Measurements from ENCODE around the gene ABHD13.
"Not testable (repeated sequence)": the region's sequence is repeated elsewhere in the genome, so short reads cannot be mapped to it uniquely, and the experiment has no call there.

The ABHD13 gene

GRCh38 chr13:108195146-108195545 is 23.0 kb upstream of the ABHD13 start:
- no peaks in the 10 kb centered on the region for H3K4me1 ChIP-seq (ENCODE audit: control insufficient read depth, insufficient read depth, low read length)
- WGBS, 2 experiments, result 77 to 92% methylated on average over 1 of the region's 1 CpG
- no peaks in the 10 kb centered on the region for H3K9me3 ChIP-seq (ENCODE audit: control insufficient read depth, low read length)
- no peak overlapping the region for H3K27ac ChIP-seq (ENCODE audit: insufficient read depth, low read depth, low read length, poor library complexity, severe bottlenecking)
- no peaks in the 10 kb centered on the region for H3K36me3 ChIP-seq (ENCODE audit: control insufficient read depth, insufficient read depth, low read length)
- H3K4me3 ChIP-seq (ENCODE audit: insufficient read depth, low read depth, low read length), result no peak overlapping the region
- H3K27me3 ChIP-seq (ENCODE audit: control insufficient read depth, insufficient read depth, low read length, poor library complexity, severe bottlenecking), result no peaks in the 10 kb centered on the region

DNA sequence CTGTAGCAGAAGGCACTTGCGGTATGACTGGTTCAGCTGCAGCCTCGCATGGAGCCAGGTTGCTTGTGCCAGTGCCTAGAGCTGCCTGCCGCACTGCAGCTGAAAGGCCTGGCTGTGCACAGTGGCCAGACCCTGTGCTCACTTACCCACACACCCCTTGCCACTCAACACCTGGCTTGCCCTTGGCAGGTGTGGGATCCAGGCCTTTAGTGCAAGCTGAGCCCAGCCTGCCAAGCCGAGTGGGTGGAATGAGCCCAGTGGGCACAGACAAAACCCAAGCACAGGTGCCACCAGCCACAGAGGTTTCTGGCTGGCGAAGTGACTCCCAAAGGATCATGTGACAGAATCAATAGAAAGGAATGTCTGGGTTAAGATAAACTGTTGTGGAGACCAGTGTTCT is 22.3 kb upstream of the ABHD13 start:
- H3K4me1 ChIP-seq (ENCODE audit: control insufficient read depth, insufficient read depth, low read length), result no peaks in the 10 kb centered on the region
- no peaks in the 10 kb centered on the region for H3K9me3 ChIP-seq (ENCODE audit: control insufficient read depth, low read length)
- WGBS, 2 experiments, result 84 to 85% methylated on average over 5 of the region's 5 CpGs
- H3K27ac ChIP-seq (ENCODE audit: insufficient read depth, low read depth, low read length, poor library complexity, severe bottlenecking), result no peak overlapping the region
- no peaks in the 10 kb centered on the region for H3K36me3 ChIP-seq (ENCODE audit: control insufficient read depth, insufficient read depth, low read length)
- no peak overlapping the region for H3K4me3 ChIP-seq (ENCODE audit: insufficient read depth, low read depth, low read length)
- H3K27me3 ChIP-seq (ENCODE audit: control insufficient read depth, insufficient read depth, low read length, poor library complexity, severe bottlenecking), result no peaks in the 10 kb centered on the region

- H3K4me1 ChIP-seq (ENCODE audit: control insufficient read depth, insufficient read depth, low read length), result no peaks in the 10 kb centered on the region
- H3K9me3 ChIP-seq (ENCODE audit: control insufficient read depth, low read length), result no peaks in the 10 kb centered on the region
- H3K4me3 ChIP-seq (ENCODE audit: insufficient read depth, low read depth, low read length), result no peak overlapping the region
- H3K36me3 ChIP-seq (ENCODE audit: control insufficient read depth, insufficient read depth, low read length), result no peaks in the 10 kb centered on the region
- H3K27me3 ChIP-seq (ENCODE audit: control insufficient read depth, insufficient read depth, low read length, poor library complexity, severe bottlenecking), result no peaks in the 10 kb centered on the region
- no peak overlapping the region for H3K27ac ChIP-seq (ENCODE audit: insufficient read depth, low read depth, low read length, poor library complexity, severe bottlenecking)
- WGBS, 2 experiments, result no CpG with 5 or more reads among the region's 1 CpG
Measured at GRCh38 chr13:108200781-108201398, 17.3 kb upstream of the ABHD13 start.

DNA sequence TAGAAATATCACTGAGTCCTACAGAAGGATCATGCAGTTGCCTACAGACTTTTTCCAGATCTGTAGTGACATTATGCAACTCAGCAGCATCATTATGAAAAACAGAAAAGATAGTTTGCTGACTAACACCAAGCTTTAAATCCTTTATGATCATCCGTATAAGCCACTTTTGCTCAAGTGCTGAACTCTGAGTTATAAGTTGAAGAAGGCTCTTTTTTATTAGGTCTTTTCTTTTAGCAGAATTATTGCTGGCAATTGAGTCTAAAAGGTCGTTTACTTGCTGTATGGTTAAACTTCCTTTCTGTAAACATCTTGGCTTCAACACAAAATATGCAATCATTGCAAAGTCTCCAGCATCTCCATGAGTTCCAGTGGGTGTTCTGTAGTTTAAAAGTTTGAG is 7.6 kb upstream of the ABHD13 start:
- 75 to 91% methylated on average over 2 of the region's 2 CpGs for WGBS, 2 experiments
- Histone ChIP-seq H3K27me3 (ENCODE audit: control insufficient read depth, insufficient read depth, low read length, poor library complexity, severe bottlenecking) (no peaks in the 10 kb centered on the region), H3K4me3 (ENCODE audit: insufficient read depth, low read depth, low read length) (no peak overlapping the region), H3K9me3 (ENCODE audit: control insufficient read depth, low read length) (no peaks in the 10 kb centered on the region), H3K36me3 (ENCODE audit: control insufficient read depth, insufficient read depth, low read length) (peaks cover 9% of the 10 kb centered on the region), H3K4me1 (ENCODE audit: control insufficient read depth, insufficient read depth, low read length) (peaks cover 6% of the 10 kb centered on the region), H3K27ac (ENCODE audit: insufficient read depth, low read depth, low read length, poor library complexity, severe bottlenecking) (no peak overlapping the region)

DNA sequence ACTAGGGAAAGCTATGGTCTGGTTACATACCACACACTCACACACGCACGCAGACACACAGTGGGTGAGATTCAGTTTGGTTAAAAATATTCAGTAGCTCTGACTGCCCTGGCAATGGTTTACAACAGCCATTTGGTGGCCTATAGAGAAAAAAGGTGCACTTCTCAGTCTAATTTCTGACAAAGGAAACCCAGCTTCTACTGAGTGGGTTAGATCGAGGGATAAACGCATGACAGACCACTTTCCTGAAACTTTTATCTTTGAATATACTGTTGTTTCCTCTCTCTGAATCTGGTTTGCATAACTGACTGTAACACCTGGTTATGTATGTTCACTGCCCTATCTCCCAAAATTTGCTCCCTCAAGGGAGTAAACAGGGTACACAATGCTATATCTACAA is 5.3 kb upstream of the ABHD13 start:
- no peak overlapping the region for H3K4me3 ChIP-seq (ENCODE audit: insufficient read depth, low read depth, low read length)
- H3K9me3 ChIP-seq (ENCODE audit: control insufficient read depth, low read length), result no peaks in the 10 kb centered on the region
- no peak overlapping the region for H3K27ac ChIP-seq (ENCODE audit: insufficient read depth, low read depth, low read length, poor library complexity, severe bottlenecking)
- 93 to 95% methylated on average over 4 of the region's 4 CpGs for WGBS, 2 experiments
- H3K27me3 ChIP-seq (ENCODE audit: control insufficient read depth, insufficient read depth, low read length, poor library complexity, severe bottlenecking), result no peaks in the 10 kb centered on the region
- H3K4me1 ChIP-seq (ENCODE audit: control insufficient read depth, insufficient read depth, low read length), result peaks cover 6% of the 10 kb centered on the region
- H3K36me3 ChIP-seq (ENCODE audit: control insufficient read depth, insufficient read depth, low read length), result peaks cover 9% of the 10 kb centered on the region

- WGBS, 2 experiments, result 74 to 83% methylated on average over 5 of the region's 5 CpGs
- Histone ChIP-seq H3K27me3 (ENCODE audit: control insufficient read depth, insufficient read depth, low read length, poor library complexity, severe bottlenecking) (no peaks in the 10 kb centered on the region), H3K4me1 (ENCODE audit: control insufficient read depth, insufficient read depth, low read length) (peaks cover 6% of the 10 kb centered on the region), H3K36me3 (ENCODE audit: control insufficient read depth, insufficient read depth, low read length) (peaks cover 9% of the 10 kb centered on the region), H3K9me3 (ENCODE audit: control insufficient read depth, low read length) (no peaks in the 10 kb centered on the region), H3K4me3 (ENCODE audit: insufficient read depth, low read depth, low read length) (peak overlapping the region; percentile 34), H3K27ac (ENCODE audit: insufficient read depth, low read depth, low read length, poor library complexity, severe bottlenecking) (no peak overlapping the region)
Measured at GRCh38 chr13:108213946-108214345, 4.2 kb upstream of the ABHD13 start.

DNA sequence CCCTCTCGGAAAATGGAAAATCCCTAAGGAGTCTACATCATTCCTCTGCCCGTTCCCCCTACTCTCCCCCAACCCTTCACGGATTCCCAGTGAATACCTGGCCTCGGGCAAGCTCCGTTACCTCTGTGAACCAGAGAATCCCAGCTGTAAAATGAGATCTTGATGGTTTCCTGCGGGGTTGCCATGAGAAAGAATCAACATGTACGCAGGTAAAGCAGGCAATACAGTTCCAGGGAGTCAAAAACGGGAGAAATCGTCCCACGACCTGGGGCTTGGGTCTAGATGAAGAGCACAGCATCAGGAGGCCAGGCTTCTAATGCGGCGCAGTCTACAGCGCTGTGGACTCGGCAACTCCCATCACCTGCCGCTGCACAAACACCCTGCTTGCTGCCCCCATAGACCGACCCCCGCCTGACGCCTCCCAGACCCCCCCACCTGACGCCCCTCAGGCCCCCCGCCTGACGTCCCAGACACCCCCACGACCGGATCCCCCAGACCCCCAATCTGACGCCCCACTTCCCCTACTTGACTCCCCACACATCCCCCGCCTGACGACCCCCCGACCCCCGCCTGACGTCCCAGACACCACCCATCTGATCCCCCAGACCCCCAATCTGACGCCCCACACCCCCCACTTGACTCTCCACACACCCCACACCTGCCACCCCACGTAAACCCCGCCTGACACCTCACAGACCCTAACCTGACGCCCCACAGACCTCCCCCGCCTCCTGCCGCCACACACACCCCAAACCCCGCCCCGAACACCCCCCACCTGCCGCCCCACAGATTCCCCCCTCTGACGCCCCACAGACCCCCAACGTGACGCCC is 3.5 kb upstream of the ABHD13 start:
- Histone ChIP-seq H3K9me3 (ENCODE audit: control insufficient read depth, low read length) (no peaks in the 10 kb centered on the region), H3K27ac (ENCODE audit: insufficient read depth, low read depth, low read length, poor library complexity, severe bottlenecking) (no peak overlapping the region), H3K4me3 (ENCODE audit: insufficient read depth, low read depth, low read length) (peak overlapping the region; percentile 34), H3K27me3 (ENCODE audit: control insufficient read depth, insufficient read depth, low read length, poor library complexity, severe bottlenecking) (no peaks in the 10 kb centered on the region), H3K4me1 (ENCODE audit: control insufficient read depth, insufficient read depth, low read length) (peaks cover 6% of the 10 kb centered on the region), H3K36me3 (ENCODE audit: control insufficient read depth, insufficient read depth, low read length) (peaks cover 7% of the 10 kb centered on the region)
- WGBS, 2 experiments, result 3 to 4% methylated on average over 26 to 34 of the region's 41 CpGs

DNA sequence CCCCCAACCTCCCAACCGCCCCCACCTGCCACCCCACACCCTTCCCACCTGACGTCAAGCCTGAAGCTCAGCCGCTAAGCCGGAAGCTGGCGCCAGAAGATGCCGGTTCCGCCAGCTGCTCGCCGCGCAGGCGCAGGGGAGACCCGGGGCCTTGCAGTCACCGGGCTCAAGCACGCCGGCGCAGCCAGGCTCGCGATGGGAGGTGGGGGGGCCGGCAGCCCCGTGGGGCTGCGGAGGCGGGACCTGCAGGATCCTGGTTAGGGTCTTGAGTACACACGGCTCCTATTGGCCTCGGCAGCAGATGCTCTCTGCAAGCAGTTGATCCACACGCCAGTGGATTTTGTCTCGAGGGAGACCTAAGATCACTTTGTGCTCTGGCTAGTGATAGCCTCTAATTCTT is 2.8 kb upstream of the ABHD13 start, which contains the start of gene LIG4:
Gene LIG4 (minus strand): TSS at position 101 of the 400 bp plus-strand sequence. CDS start 4,268 bp downstream, outside the sequence.
- Histone ChIP-seq H3K27ac (ENCODE audit: insufficient read depth, low read depth, low read length, poor library complexity, severe bottlenecking) (peak within 1 kb of the TSS; percentile 44), H3K4me3 (ENCODE audit: insufficient read depth, low read depth, low read length) (peak within 1 kb of the TSS; percentile 34), H3K4me1 (ENCODE audit: control insufficient read depth, insufficient read depth, low read length) (peaks cover 6% of the 10 kb centered on the region), H3K36me3 (ENCODE audit: control insufficient read depth, insufficient read depth, low read length) (peaks cover 2% of the 10 kb centered on the region), H3K9me3 (ENCODE audit: control insufficient read depth, low read length) (no peaks in the 10 kb centered on the region), H3K27me3 (ENCODE audit: control insufficient read depth, insufficient read depth, low read length, poor library complexity, severe bottlenecking) (no peaks in the 10 kb centered on the region)
- 0 to 1% methylated on average over 25 of the region's 26 CpGs for WGBS, 2 experiments

GRCh38 chr13:108217307-108218043 is 717 bp upstream of the ABHD13 start:
- peak overlapping the region; percentile 64 for H3K4me3 ChIP-seq (ENCODE audit: insufficient read depth, low read depth, low read length)
- H3K4me1 ChIP-seq (ENCODE audit: control insufficient read depth, insufficient read depth, low read length); H3K36me3 ChIP-seq (ENCODE audit: control insufficient read depth, insufficient read depth, low read length); H3K27me3 ChIP-seq (ENCODE audit: control insufficient read depth, insufficient read depth, low read length, poor library complexity, severe bottlenecking); H3K9me3 ChIP-seq (ENCODE audit: control insufficient read depth, low read length); H3K27ac ChIP-seq (ENCODE audit: insufficient read depth, low read depth, low read length, poor library complexity, severe bottlenecking): not testable (repeated sequence)
- WGBS, 2 experiments, result 73 to 74% methylated on average over 25 of the region's 27 CpGs

- Histone ChIP-seq H3K4me1 (ENCODE audit: control insufficient read depth, insufficient read depth, low read length) (no peaks in the 10 kb centered on the region), H3K36me3 (ENCODE audit: control insufficient read depth, insufficient read depth, low read length) (no peaks in the 10 kb centered on the region), H3K27ac (ENCODE audit: insufficient read depth, low read depth, low read length, poor library complexity, severe bottlenecking) (no peak overlapping the region), H3K27me3 (ENCODE audit: control insufficient read depth, insufficient read depth, low read length, poor library complexity, severe bottlenecking) (no peaks in the 10 kb centered on the region), H3K9me3 (ENCODE audit: control insufficient read depth, low read length) (no peaks in the 10 kb centered on the region), H3K4me3 (ENCODE audit: insufficient read depth, low read depth, low read length) (no peak overlapping the region)
- WGBS, 2 experiments, result 100% methylated on average over 1 of the region's 1 CpG; no CpG with 5 or more reads in 1 of the 2 experiments
Measured at GRCh38 chr13:108220041-108220440, 1.8 kb downstream of the ABHD13 start.

All from ectodermal cell (in vitro differentiated cells).